ENCODE results near the gene ITGB7. TPM values are rescaled to one million over a fixed set of nuclear protein-coding genes. Genes with fewer than 3 reads are reported as not detected.
"Not testable (repeated sequence)": the region's sequence is repeated elsewhere in the genome, so short reads cannot be mapped to it uniquely, and the experiment has no call there.

ITGB7 gene
- total RNA-seq, 1 donor from 2014 or later: not detected

- no peak for DNase-seq (ENCODE audit: low read depth in 2 of 2)
Measured at GRCh38 chr12:53218551-53219291, 11.7 kb upstream of the ITGB7 start.

GRCh38 chr12:53217931-53218307 lies 10.9 kb upstream of the ITGB7 start:
- DNase-seq (ENCODE audit: low read depth in 2 of 2): no peak

GRCh38 chr12:53217051-53217930 lies 10.2 kb upstream of the ITGB7 start:
- DNase-seq (ENCODE audit: low read depth in 2 of 2): no peak

- no peak for DNase-seq (ENCODE audit: low read depth in 2 of 2)
Measured at GRCh38 chr12:53215497-53215896, 8.4 kb upstream of the ITGB7 start.

- DNase-seq (ENCODE audit: low read depth in 2 of 2): peak; percentile 51 to 75
Measured at GRCh38 chr12:53214687-53215455, 7.8 kb upstream of the ITGB7 start.

GRCh38 chr12:53214221-53214620 lies 7.2 kb upstream of the ITGB7 start:
- no peak for DNase-seq (ENCODE audit: low read depth in 2 of 2)

- peak; percentile 48 to 80 for DNase-seq (ENCODE audit: low read depth in 2 of 2)
Measured at GRCh38 chr12:53213348-53213747, 6.3 kb upstream of the ITGB7 start.

- no peak for DNase-seq (ENCODE audit: low read depth in 2 of 2)
Measured at GRCh38 chr12:53212931-53213330, 5.9 kb upstream of the ITGB7 start.

GRCh38 chr12:53211476-53212381 lies 4.7 kb upstream of the ITGB7 start:
- no peak for DNase-seq (ENCODE audit: low read depth in 2 of 2)

GRCh38 chr12:53210843-53211242 lies 3.8 kb upstream of the ITGB7 start:
- DNase-seq (ENCODE audit: low read depth in 2 of 2): no peak

GRCh38 chr12:53208877-53209463 lies 1.9 kb upstream of the ITGB7 start:
- no peak for DNase-seq (ENCODE audit: low read depth in 2 of 2)

- no peak for DNase-seq (ENCODE audit: low read depth in 2 of 2)
Measured at GRCh38 chr12:53208435-53208834, 1.4 kb upstream of the ITGB7 start.

- DNase-seq (ENCODE audit: low read depth in 2 of 2): no peak
Measured at GRCh38 chr12:53205747-53206419, 1.2 kb downstream of the ITGB7 start.

- DNase-seq (ENCODE audit: low read depth in 2 of 2): no peak
Measured at GRCh38 chr12:53204351-53204750, 2.7 kb downstream of the ITGB7 start.

- DNase-seq (ENCODE audit: low read depth in 2 of 2): not testable (repeated sequence)
Measured at GRCh38 chr12:53202316-53202715, 4.7 kb downstream of the ITGB7 start.

GRCh38 chr12:53201639-53202038 lies 5.4 kb downstream of the ITGB7 start:
- DNase-seq (ENCODE audit: low read depth in 2 of 2): no peak

GRCh38 chr12:53201177-53201541 lies 5.9 kb downstream of the ITGB7 start:
- no peak for DNase-seq (ENCODE audit: low read depth in 2 of 2)

- no peak for DNase-seq (ENCODE audit: low read depth in 2 of 2)
Measured at GRCh38 chr12:53200458-53201176, 6.4 kb downstream of the ITGB7 start.

- no peak for DNase-seq (ENCODE audit: low read depth in 2 of 2)
Measured at GRCh38 chr12:53200107-53200457, 7.0 kb downstream of the ITGB7 start.
